Subcutaneous abdominal adipose tissue (tissue), 5 donors: ENCODE results near the gene MTHFD1.

Source experiments
- H3K27ac ChIP-seq: one replicate; pipeline ENCODE4 v1.7.0; 2013; ENCODE audit warnings: low read depth, mild to moderate bottlenecking, inconsistent platforms, low read length, moderate library complexity
- H3K27me3 ChIP-seq, 5 donors: one replicate each; pipeline ENCODE4 v1.7.0; 2013; ENCODE audit warnings: low read length in 5 of 5, inconsistent platforms in 1 of 5; ENCODE audit not compliant: control insufficient read depth in 5 of 5, insufficient read depth in 4 of 5
- H3K36me3 ChIP-seq, 5 donors: one replicate each; pipeline ENCODE4 v1.7.0; 2013; ENCODE audit warnings: low read length in 5 of 5; ENCODE audit not compliant: control insufficient read depth in 5 of 5, insufficient read depth in 5 of 5
- H3K4me1 ChIP-seq, 5 donors: one replicate each; pipeline ENCODE4 v1.7.0; 2013; ENCODE audit warnings: low read length in 5 of 5, mild to moderate bottlenecking in 3 of 5, moderate library complexity in 1 of 5; ENCODE audit not compliant: control insufficient read depth in 5 of 5, insufficient read depth in 5 of 5
- H3K4me3 ChIP-seq, 5 donors: one replicate each; pipeline ENCODE4 v1.7.0; 2013; ENCODE audit warnings: low read length in 5 of 5, low read depth in 1 of 5
- H3K9ac ChIP-seq, 5 donors: one replicate each; pipeline ENCODE4 v1.7.0; 2013; ENCODE audit warnings: low read length in 5 of 5, mild to moderate bottlenecking in 4 of 5, moderate library complexity in 3 of 5
- H3K9me3 ChIP-seq, 5 donors: one replicate each; pipeline ENCODE4 v1.7.0; 2013; ENCODE audit warnings: low read length in 5 of 5; ENCODE audit not compliant: control insufficient read depth in 5 of 5
- donor health status: healthy.
- donor health status: healthy.
- donor health status: healthy.
- donor health status: healthy.
- donor health status: healthy.

MTHFD1 gene

DNA sequence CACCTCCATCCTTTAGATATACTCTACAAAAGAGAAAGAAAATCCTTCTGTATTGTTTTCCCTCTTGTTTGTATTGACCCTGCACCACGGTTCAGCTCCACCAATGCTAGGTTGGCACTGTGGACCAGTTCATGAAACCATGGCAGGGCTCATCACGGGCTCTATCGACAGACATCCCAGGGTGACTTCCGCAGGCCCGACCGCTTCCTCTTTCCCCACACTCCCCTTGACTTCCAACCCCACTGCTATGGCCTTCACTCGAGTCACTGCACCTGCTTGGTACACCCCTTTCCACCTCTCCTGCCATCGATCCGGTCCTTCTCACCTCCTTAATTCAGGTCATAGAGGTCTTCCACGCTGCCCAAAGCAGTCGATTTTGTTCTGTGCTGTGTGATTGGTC, 56.0 kb downstream of the MTHFD1 start:
- peaks cover 0 to 5% (median 0%) of the 10 kb centered on the region in 5 donors for H3K4me1 ChIP-seq
- H3K36me3 ChIP-seq: peaks cover 17 to 75% (median 59%) of the 10 kb centered on the region in 5 donors
- H3K9ac ChIP-seq: no peak overlapping the region
- H3K27ac ChIP-seq: no peak overlapping the region
- H3K4me3 ChIP-seq: no peak overlapping the region
- H3K27me3 ChIP-seq: no peaks in the 10 kb centered on the region
- H3K9me3 ChIP-seq: no peaks in the 10 kb centered on the region

DNA sequence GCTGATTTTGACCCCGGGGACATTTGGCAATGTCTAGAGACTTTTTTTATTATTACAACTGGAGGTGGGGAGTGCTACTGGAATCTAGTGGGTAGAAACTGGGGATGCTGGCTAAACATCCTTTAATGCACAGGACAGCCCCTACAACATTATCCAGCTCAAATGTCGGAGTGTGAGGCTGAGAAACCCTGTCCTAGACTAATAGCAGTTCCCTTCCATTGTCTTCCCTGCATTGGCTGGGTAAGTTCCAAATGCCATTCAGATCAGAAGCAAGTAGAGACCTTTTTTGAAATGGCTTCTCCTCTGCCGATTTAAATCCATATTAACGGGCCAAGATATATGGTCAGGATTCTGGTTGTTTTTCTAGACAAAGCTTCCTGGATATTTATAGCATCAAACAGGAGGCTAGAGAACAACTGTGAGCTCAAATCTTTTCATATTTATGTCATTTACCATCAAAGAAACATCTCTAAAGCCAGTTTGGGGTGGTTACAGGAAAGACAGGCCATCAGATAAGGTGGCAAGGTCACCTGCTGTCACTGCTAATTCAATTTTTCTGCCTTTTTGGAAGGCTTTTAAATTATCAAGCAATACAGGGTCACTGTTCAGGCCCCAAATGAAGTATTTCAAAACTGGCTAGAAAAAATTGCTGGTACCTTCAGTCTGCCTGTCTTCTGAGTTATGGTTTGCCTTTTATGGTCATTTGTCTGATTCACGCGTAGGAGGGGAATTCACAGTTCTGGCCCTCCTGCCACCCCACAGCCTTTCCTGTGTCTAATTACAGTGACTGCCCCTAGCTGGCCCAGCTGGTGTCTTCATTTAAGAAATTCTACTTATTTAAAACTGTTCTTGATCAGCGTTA, 57.1 kb downstream of the MTHFD1 start:
- Histone ChIP-seq H3K9ac (no peak overlapping the region), H3K9me3 (no peaks in the 10 kb centered on the region), H3K4me1 (peaks cover 0 to 5% (median 0%) of the 10 kb centered on the region in 5 donors), H3K27me3 (no peaks in the 10 kb centered on the region), H3K4me3 (no peak overlapping the region), H3K36me3 (peaks cover 20 to 79% (median 63%) of the 10 kb centered on the region in 5 donors), H3K27ac (no peak overlapping the region)

DNA sequence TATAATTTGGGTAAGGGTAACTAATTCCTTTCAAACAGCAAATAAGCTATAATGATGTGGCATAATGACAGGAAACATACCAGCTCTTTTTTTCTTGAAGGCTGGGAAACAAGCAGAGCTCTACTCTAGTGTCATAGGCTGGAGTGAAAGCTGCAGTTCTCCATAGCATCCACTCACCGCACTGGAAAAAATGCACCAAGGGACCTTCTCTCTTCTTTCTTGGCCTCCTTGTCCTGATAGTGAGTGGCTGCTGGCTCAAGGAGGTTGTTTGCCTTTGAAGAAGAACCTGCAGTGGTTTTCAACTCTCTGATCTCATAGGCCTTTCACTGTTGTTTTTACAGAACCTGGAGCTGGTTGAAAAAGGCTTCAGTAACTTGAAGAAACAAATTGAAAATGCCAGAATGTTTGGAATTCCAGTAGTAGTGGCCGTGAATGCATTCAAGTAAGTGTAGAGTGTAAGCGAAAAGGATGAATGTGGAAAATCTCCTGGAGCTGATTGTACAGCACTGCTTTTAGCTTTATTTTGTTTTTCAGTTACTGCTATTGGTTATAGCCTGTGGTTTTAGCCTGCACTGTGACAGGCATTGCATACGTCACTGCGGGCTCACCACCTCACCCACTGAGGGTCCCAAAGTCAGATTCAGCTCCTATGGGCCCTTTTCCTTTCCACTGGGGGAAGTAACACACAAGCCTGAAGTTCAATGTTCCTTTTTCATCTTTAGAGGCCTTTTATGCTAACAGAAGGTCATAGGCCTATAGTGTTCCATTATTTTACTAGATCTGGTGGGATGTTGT, 59.9 kb downstream of the MTHFD1 start:
- Histone ChIP-seq H3K27me3 (no peaks in the 10 kb centered on the region), H3K4me1 (peaks cover 0 to 5% (median 0%) of the 10 kb centered on the region in 5 donors), H3K4me3 (no peak overlapping the region), H3K36me3 (peaks cover 26 to 76% (median 59%) of the 10 kb centered on the region in 5 donors), H3K9ac (no peak overlapping the region), H3K27ac (no peak overlapping the region), H3K9me3 (no peaks in the 10 kb centered on the region)

DNA sequence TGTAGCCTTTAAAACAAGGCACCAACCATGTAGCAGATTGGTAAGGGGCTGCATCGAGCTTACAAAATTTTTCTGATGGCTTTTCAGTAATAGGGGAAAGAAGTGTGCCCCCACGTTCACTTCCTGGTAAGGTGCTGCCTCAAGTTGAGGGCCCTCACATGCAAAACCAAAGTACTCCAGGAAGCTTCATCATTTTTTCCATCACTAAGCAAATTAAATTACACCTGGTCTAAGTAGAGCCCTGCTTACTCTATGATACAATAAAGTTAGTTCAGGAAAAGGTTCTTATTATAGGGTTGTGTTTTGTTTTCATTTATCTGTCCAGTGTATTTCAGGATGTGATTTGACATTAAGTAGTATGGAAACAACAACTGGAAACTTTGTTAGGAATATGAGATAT, 62.1 kb downstream of the MTHFD1 start:
- Histone ChIP-seq H3K9me3 (no peaks in the 10 kb centered on the region), H3K36me3 (peaks cover 37 to 75% (median 56%) of the 10 kb centered on the region in 5 donors), H3K9ac (no peak overlapping the region), H3K4me3 (no peak overlapping the region), H3K27ac (no peak overlapping the region), H3K4me1 (peaks cover 0 to 6% (median 1%) of the 10 kb centered on the region in 5 donors), H3K27me3 (no peaks in the 10 kb centered on the region)

DNA sequence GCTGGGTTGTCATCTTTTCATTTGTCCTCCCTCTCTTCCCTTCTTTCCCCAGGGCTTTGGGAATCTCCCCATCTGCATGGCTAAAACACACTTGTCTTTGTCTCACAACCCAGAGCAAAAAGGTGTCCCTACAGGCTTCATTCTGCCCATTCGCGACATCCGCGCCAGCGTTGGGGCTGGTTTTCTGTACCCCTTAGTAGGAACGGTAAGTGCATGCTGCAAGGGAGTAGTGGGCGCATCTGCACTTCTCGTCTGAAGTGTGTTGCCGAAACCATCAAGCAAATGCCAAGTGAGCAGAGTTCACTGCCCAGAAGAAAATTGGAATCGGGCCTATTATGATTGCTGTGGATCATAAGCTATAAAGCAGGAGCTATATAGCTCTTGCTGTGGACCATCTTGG, 66.5 kb downstream of the MTHFD1 start:
- Histone ChIP-seq H3K9ac (no peak overlapping the region), H3K27ac (no peak overlapping the region), H3K4me1 (peaks cover 0 to 22% (median 0%) of the 10 kb centered on the region in 5 donors), H3K9me3 (no peaks in the 10 kb centered on the region), H3K36me3 (peaks cover 45 to 76% (median 59%) of the 10 kb centered on the region in 5 donors), H3K4me3 (no peak overlapping the region), H3K27me3 (no peaks in the 10 kb centered on the region)

DNA sequence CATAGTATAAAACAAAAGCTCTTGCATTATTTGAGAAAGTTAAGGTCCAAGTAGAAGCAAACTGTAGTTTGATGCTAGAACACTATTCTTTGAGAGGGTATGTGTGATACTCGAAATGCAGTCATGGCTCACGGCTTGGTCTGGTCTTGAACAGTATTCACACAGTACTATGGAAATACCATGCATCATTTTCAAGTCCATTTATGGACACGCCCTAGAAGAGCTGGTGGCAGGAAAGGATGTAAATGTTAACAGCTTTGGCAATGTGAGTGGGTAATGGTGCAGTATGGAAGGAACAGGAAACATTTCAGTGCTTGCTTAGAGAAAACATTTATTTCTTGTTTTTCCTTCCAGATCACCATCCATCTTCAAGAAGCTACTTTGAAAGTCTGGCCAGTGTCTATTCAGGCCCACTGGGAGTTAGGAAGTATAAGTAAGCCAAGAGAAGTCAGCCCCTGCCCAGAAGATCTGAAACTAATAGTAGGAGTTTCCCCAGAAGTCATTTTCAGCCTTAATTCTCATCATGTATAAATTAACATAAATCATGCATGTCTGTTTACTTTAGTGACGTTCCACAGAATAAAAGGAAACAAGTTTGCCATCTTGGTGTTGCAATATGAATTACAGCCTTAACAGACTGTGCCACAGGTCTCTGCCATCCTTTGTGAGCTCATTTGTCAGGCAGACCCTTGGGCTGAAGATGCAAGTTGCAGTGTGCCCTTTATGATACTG, 71.4 kb downstream of the MTHFD1 start:
- Histone ChIP-seq H3K36me3 (peaks cover 17 to 51% (median 41%) of the 10 kb centered on the region in 5 donors), H3K9ac (no peak overlapping the region), H3K4me1 (peaks cover 0 to 25% (median 2%) of the 10 kb centered on the region in 5 donors), H3K27ac (no peak overlapping the region), H3K27me3 (no peaks in the 10 kb centered on the region), H3K9me3 (no peaks in the 10 kb centered on the region), H3K4me3 (no peak overlapping the region)

DNA sequence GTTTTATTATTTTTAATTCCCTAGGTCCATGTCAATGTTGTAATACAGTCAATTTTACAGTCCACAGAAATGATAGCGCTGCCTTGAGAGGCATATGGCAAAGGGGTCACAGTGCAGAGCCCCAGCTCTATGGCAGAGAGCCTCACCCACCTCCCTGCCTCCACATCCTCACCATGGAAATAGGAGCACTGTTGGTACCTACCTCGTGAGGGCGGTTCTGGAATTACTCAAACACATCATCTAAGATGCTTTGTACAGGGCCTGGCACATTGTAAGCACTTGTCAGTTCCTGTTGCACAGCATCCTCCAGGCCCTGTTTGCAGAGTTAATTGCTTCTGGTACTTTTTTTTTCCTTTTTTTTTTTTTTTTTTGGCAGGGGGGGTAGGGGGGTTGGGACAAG, 73.1 kb downstream of the MTHFD1 start:
- H3K4me1 ChIP-seq: peaks cover 0 to 34% (median 15%) of the 10 kb centered on the region in 5 donors

DNA sequence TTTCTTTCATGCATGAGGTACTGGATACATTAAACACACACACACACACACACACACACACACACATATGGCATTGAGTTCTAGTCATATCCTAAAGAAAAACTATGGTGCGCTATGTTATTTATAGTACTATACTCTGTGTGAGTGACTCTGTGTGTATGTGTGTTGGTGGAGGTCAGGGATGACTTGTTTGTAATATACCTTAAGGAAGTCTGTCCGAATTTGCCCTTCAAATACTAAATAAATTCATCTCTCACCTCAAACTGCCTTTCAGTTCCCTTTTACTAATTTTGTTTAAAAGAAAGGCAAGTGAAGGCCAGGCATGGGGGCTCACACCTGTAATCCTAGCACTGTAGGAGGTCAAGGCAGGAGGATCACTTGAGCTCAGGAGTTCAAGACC, 75.0 kb downstream of the MTHFD1 start:
- peaks cover 2 to 22% (median 15%) of the 10 kb centered on the region in 5 donors for H3K36me3 ChIP-seq
- H3K27me3 ChIP-seq: no peaks in the 10 kb centered on the region
- no peak overlapping the region for H3K4me3 ChIP-seq
- no peak overlapping the region for H3K27ac ChIP-seq
- peaks cover 0 to 38% (median 16%) of the 10 kb centered on the region in 5 donors for H3K4me1 ChIP-seq
- H3K9ac ChIP-seq: no peak overlapping the region
- no peaks in the 10 kb centered on the region for H3K9me3 ChIP-seq

More for the DNA sequence above, 73.1 kb downstream of the MTHFD1 start:
- Histone ChIP-seq H3K27me3 (no peaks in the 10 kb centered on the region), H3K9me3 (no peaks in the 10 kb centered on the region), H3K36me3 (peaks cover 2 to 35% (median 26%) of the 10 kb centered on the region in 5 donors), H3K27ac (no peak overlapping the region), H3K9ac (no peak overlapping the region), H3K4me3 (no peak overlapping the region)

DNA sequence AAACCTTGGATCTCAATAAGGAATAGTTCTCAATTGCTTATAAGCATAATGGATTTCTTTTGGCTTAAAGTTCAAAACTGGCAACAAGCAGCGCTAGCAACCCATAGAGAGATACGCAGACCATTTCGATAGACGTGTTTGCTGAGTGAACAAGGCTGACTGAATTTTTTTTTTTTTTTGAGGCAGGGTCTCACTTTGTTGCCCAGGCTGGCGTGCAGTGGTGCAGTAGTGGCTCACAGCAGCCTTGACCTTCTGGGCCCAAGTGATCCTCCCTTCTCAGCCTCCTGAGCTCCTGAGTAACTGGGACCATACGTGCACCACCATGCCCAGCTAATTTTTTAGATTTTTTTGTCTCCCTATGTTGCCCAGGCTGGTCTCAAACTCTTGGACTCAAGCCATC, 75.7 kb downstream of the MTHFD1 start:
- H3K9ac ChIP-seq: no peak overlapping the region
- H3K27ac ChIP-seq: no peak overlapping the region
- H3K27me3 ChIP-seq: no peaks in the 10 kb centered on the region
- H3K9me3 ChIP-seq: no peaks in the 10 kb centered on the region
- H3K36me3 ChIP-seq: peaks cover 2 to 22% (median 15%) of the 10 kb centered on the region in 5 donors
- H3K4me1 ChIP-seq: peaks cover 0 to 32% (median 16%) of the 10 kb centered on the region in 5 donors
- no peak overlapping the region for H3K4me3 ChIP-seq
